ENCODE measurements around the gene POFUT1. TPM values are rescaled to one million over a fixed set of nuclear protein-coding genes. Genes with fewer than 3 reads are reported as not detected.

The POFUT1 gene
- total and polyA plus RNA-seq, 9 of the 15 experiments (the other 6 are each of a cell fraction or from before 2014, with no cell fraction given): 3.5 to 44.7 (median 23.5) TPM

- no peak for DNase-seq (ENCODE audit: extremely low read depth in 1 of 4, low spot score in 3 of 4)
- BruUV-seq (replicated peaks): no TSS peak
These were observed 21.2 kb upstream of the POFUT1 start for GRCh38 chr20:32186506-32186905.

More at GRCh38 chr20:32186506-32186905, 21.2 kb upstream of the POFUT1 start:
- H3K4me1 ChIP-seq (replicated peaks in 1 of 2; ENCODE audit: control insufficient read depth in 2 of 2, insufficient read depth in 2 of 2, low read length in 2 of 2): peaks cover 0 to 2% of the 10 kb centered on the region in 2 experiments; a peak in 3 of 5 replicates
- TF ChIP-seq ZFP1 (CRISPR knock-in tag; IDR thresholded peaks at IDR 0.05) (no peak), CBFB (CRISPR knock-in tag; IDR thresholded peaks at IDR 0.05) (no peak), NELFE (IDR thresholded peaks at IDR 0.05; ENCODE audit: insufficient read depth, insufficient read length) (no peak), TCFL5 (CRISPR knock-in tag; conservative IDR thresholded peaks at IDR 0.05) (no peak), RNF219 (CRISPR knock-in tag; IDR thresholded peaks at IDR 0.05) (no peak), ZNF431 (CRISPR knock-in tag; IDR thresholded peaks at IDR 0.05) (no peak)
- H3K4me3 ChIP-seq: no peak overlapping the region
- FAIRE-seq (no peak), ATAC-seq (no peak)
- H3K4me2 ChIP-seq (ENCODE audit: insufficient read depth, low read length): no peak overlapping the region
- H3K9me1 ChIP-seq (ENCODE audit: control insufficient read depth, insufficient read depth, low read length): no peaks in the 10 kb centered on the region
- H3K79me2 ChIP-seq (ENCODE audit: control insufficient read depth, insufficient read depth, low read length): no peaks in the 10 kb centered on the region
- no peak overlapping the region for H3K27ac ChIP-seq (ENCODE audit: extremely low read depth, low read depth, low read length)
- no peak overlapping the region for H2AFZ ChIP-seq (ENCODE audit: low read depth, low read length)
- no peaks in the 10 kb centered on the region for H3K9me3 ChIP-seq (replicated peaks; ENCODE audit: control insufficient read depth, insufficient read depth, low read depth, low read length)
- ChIA-PET CTCF (ENCODE audit: low intra/inter-chr PET ratio) (no interaction called here), POLR2A (interaction anchor here (0.9 kb wide), 1 partner anchor 260 kb away, joined by 4 read pairs; no protein-coding TSS in a partner anchor)
- intact Hi-C loops (cut with micrococcal nuclease): no loop called here
- in situ Hi-C loops (cut with MboI): no loop called here
- no peaks in the 10 kb centered on the region for H4K20me1 ChIP-seq (replicated peaks; ENCODE audit: control insufficient read depth, insufficient read depth, low read length)
- H3K36me3 ChIP-seq (ENCODE audit: control insufficient read depth, insufficient read depth, low read length): no peaks in the 10 kb centered on the region; the same call in 2 of the 3 replicates
- H3K9ac ChIP-seq (ENCODE audit: insufficient read depth in 1 of 2, low read depth in 2 of 2, low read length in 2 of 2): no peak overlapping the region
- H3K27me3 ChIP-seq (ENCODE audit: control insufficient read depth in 2 of 2, insufficient read depth in 2 of 2, low read length in 2 of 2): no peaks in the 10 kb centered on the region
- 50% methylated on average over 1 of the region's 1 CpG for WGBS (ENCODE audit: insufficient coverage, low coverage, missing lambda C conversion rate)

Data from K562 (cell line).